Head of caudate nucleus (tissue), 42 donors: ENCODE data around the gene MRPS22.

ENCODE experiments used
- DNase-seq, 42 donors: peaks; one replicate each; pipeline versions ENCODE4 v3.0.0 to v3.0.0-alpha.2; 2020 to 2021; ENCODE audit warnings: mixed read lengths in 7 of 42
- intact Hi-C: fragments of 100-400 bp; cut with DNase I; formaldehyde crosslinking; loops from one replicate; pipeline ENCODE4 v1.15.0; 2022

The MRPS22 gene

GRCh38 chr3:139309880-139310279 lies 33.9 kb upstream of the MRPS22 start:
- intact Hi-C loops: no loop called here
- no peak for DNase-seq

- no peak for DNase-seq
- intact Hi-C loops: no loop called here
Measured at GRCh38 chr3:139310474-139310933, 33.3 kb upstream of the MRPS22 start.

GRCh38 chr3:139311557-139311956 lies 32.3 kb upstream of the MRPS22 start:
- no peak for DNase-seq
- intact Hi-C loops: no loop called here

GRCh38 chr3:139312416-139312815 lies 31.4 kb upstream of the MRPS22 start:
- DNase-seq: no peak
- intact Hi-C loops: no loop called here

GRCh38 chr3:139312959-139313358 lies 30.9 kb upstream of the MRPS22 start:
- DNase-seq: no peak
- intact Hi-C loops: no loop called here

GRCh38 chr3:139313921-139314320 lies 29.9 kb upstream of the MRPS22 start:
- no peak for DNase-seq
- intact Hi-C loops: no loop called here

- intact Hi-C loops: no loop called here
- no peak for DNase-seq
Measured at GRCh38 chr3:139317215-139317614, 26.6 kb upstream of the MRPS22 start.

- DNase-seq: no peak
- intact Hi-C loops: no loop called here
Measured at GRCh38 chr3:139317660-139318430, 26.0 kb upstream of the MRPS22 start.

GRCh38 chr3:139318431-139318816 lies 25.4 kb upstream of the MRPS22 start:
- intact Hi-C loops: no loop called here
- DNase-seq: peak in 2 of 42 donors; percentile 3 to 15

GRCh38 chr3:139318826-139319225 lies 25.0 kb upstream of the MRPS22 start:
- intact Hi-C loops: no loop called here

GRCh38 chr3:139319428-139320402 lies 24.1 kb upstream of the MRPS22 start:
- peak in 2 of 42 donors; percentile 2 to 9 for DNase-seq
- intact Hi-C loops: no loop called here

More at GRCh38 chr3:139318826-139319225, 25.0 kb upstream of the MRPS22 start:
- no peak for DNase-seq

- intact Hi-C loops: no loop called here
- no peak for DNase-seq
Measured at GRCh38 chr3:139320551-139321309, 23.1 kb upstream of the MRPS22 start.

- intact Hi-C loops: no loop called here
- DNase-seq: no peak
Measured at GRCh38 chr3:139322346-139322745, 21.5 kb upstream of the MRPS22 start.

- intact Hi-C loops: no loop called here
- DNase-seq: no peak
Measured at GRCh38 chr3:139323146-139323545, 20.7 kb upstream of the MRPS22 start.

- no peak for DNase-seq
- intact Hi-C loops: no loop called here
Measured at GRCh38 chr3:139324456-139324855, 19.4 kb upstream of the MRPS22 start.

- intact Hi-C loops: loop anchor here (5.0 kb wide), 2 partner anchors 213 to 388 kb away; no protein-coding TSS in a partner anchor
- no peak for DNase-seq
Measured at GRCh38 chr3:139325551-139325950, 18.3 kb upstream of the MRPS22 start.

GRCh38 chr3:139326131-139326530 lies 17.7 kb upstream of the MRPS22 start:
- intact Hi-C loops: loop anchor here (5.0 kb wide), 2 partner anchors 214 to 389 kb away; no protein-coding TSS in a partner anchor
- no peak for DNase-seq

GRCh38 chr3:139326707-139327106 lies 17.1 kb upstream of the MRPS22 start:
- intact Hi-C loops: loop anchor here (5.0 kb wide), 2 partner anchors 214 to 389 kb away; no protein-coding TSS in a partner anchor
- DNase-seq: no peak

GRCh38 chr3:139327231-139327630 lies 16.6 kb upstream of the MRPS22 start:
- no peak for DNase-seq
- intact Hi-C loops: loop anchor here (5.0 kb wide), 2 partner anchors 215 to 390 kb away; no protein-coding TSS in a partner anchor
